ENCODE measurements around the gene SLC24A3.

The SLC24A3 gene

GRCh38 chr20:19457611-19458010 is 245.2 kb downstream of the SLC24A3 start:
- no peak for DNase-seq (ENCODE audit: low read depth in 2 of 2)

DNA sequence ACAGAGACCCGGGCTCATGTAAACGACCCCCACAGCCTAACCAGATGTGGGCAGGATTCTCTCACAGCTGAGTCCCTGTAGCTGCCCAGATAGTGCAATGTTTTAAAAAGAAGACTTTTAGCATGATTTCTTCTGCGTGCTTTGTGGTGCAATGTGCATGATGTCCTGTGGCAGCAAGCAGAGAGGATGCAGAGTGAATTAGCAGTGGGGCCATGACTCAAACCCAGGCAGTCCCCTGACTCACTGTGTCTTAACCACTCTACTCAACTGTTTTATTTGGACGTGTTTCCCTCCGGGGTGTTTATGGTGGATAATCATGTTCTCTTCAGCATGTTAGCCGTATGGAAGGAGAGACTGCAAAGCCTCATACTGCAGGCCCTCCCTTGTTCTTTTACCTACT is 247.9 kb downstream of the SLC24A3 start:
- no peak for DNase-seq (ENCODE audit: low read depth in 2 of 2)

- DNase-seq (ENCODE audit: low read depth in 2 of 2) = no peak
Measured at GRCh38 chr20:19462491-19462890, 250.0 kb downstream of the SLC24A3 start.

- no peak for DNase-seq (ENCODE audit: low read depth in 2 of 2)
Measured at GRCh38 chr20:19463597-19463996, 251.2 kb downstream of the SLC24A3 start.

- no peak for DNase-seq (ENCODE audit: low read depth in 2 of 2)
Measured at GRCh38 chr20:19465536-19465935, 253.1 kb downstream of the SLC24A3 start.

DNA sequence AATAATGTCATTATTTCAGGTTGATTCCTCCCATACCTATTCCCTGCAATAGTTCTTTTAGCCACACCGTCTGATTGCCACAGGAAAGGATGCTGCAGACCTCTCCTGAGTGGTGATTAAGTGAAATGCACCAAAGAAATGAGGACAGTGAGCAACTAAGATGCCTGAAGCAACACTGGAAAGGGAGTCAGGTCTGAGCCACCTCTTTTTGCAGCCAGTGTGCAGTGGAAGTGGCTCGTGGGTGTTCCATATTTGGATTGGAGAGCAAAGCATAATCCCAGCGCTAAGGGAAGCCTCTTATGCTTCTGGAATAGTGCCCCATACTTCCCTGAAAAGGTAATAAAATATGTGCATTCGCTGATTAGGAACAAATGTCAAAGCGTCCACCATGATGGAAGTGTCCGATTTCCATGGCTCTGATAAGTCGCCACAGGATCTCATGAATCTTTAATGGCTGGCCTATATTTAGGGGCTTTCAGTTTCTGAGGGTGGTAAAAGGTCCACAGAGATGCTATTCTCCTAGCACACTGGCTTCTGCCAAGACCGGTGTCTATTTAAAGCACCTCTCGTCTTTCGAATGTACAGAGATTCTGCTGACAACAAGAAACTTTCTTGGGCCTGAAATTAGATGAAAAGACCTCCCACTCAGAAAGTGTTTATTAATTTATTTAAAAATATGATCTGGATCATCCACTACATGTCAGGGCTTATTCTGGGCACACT is 253.9 kb downstream of the SLC24A3 start:
- no peak for DNase-seq (ENCODE audit: low read depth in 2 of 2)

DNA sequence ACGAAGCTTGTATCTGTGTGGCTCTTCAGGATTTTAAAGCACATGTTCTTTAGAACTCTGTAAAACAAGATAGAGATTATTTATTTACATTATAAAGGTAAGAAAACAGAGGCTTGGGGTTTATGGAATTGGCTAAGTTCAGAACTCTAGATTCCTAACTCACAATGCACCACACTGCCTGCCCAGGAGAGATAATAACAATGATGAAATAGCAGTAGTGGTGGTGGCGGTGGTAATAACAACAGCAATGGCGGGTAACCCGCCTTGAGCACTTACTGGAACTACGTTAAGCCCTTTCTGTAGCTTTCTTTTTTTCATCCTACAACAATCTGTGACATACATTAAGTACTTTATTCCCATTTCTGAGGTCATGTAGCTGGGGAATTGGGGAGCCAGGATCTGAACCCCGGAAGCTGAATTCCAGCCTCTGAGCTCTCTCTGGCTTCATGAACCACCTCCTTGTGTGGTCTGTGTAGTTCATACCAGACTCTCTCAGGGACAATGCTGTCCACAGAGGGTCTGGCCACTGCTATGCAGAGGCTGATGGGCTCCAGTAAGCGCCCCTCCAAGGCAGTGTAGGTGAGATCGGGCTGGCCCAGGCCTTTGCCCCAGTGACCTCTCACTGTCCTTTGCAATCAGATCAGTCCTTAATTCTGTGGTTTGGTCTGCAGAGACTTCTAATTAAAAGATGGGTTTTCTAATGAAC is 260.9 kb downstream of the SLC24A3 start:
- DNase-seq (ENCODE audit: low read depth in 2 of 2) = no peak

DNA sequence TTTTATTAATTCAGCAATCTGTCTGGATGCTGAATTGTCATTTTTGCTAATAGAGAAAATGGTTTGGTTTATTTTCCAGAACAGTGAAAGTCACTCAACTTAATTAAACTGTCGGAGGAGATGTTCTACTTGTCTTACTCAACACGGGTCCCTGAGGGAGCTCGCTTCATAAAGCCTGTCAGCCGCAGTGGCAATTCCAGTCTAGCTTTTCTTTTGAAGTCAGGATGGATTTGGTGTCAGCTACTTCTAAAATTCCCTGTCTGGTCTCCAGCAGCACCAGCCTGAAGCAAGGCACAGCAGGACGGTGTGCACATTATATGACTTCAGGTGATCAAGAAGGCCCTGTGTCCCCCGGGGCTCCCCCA is 261.5 kb downstream of the SLC24A3 start:
- no peak for DNase-seq (ENCODE audit: low read depth in 2 of 2)

GRCh38 chr20:19478320-19478895 is 266.0 kb downstream of the SLC24A3 start:
- DNase-seq (ENCODE audit: low read depth in 2 of 2) = no peak

GRCh38 chr20:19482726-19483125 is 270.3 kb downstream of the SLC24A3 start:
- DNase-seq (ENCODE audit: low read depth in 2 of 2) = no peak

DNA sequence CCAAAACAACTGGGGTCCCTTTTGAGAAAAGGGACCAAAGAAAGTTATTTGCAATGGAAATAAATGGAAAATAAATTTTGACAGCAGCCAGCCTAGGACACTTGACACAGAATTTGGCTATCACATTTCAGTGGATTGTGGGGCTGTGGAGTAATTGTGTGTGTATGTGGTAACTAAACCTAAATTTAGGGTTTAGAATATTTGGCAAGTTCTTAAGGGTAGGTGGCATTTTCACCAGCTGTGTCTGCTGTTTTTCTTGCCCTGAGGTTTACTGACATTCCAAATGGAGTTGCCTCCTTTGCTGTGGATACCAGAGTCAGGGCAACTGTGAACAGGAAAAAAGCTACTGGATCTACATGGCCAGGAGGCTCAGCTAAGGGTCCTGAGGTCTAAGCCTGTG is 270.9 kb downstream of the SLC24A3 start:
- DNase-seq (ENCODE audit: low read depth in 2 of 2) = no peak

- DNase-seq (ENCODE audit: low read depth in 2 of 2) = no peak
Measured at GRCh38 chr20:19486446-19486845, 274.0 kb downstream of the SLC24A3 start.

DNA sequence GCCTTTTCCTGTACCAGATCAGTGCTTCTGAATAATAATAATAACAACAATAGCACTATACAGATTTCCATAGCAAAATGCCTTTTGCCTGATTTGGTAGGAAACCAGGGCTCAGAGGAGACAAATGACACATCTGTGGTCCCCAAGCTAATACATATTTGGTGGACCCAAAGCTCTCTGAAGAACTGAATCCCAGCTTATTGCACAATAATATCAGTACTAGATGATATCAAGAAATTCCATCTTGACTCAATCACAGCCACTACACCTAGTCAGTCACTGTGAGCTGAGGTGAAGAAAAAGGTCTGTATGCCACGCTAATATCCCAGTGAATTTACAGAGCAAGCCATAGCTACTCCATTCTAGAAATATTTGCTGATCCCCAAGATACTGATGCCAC is 275.0 kb downstream of the SLC24A3 start:
- DNase-seq (ENCODE audit: low read depth in 2 of 2) = no peak

DNA sequence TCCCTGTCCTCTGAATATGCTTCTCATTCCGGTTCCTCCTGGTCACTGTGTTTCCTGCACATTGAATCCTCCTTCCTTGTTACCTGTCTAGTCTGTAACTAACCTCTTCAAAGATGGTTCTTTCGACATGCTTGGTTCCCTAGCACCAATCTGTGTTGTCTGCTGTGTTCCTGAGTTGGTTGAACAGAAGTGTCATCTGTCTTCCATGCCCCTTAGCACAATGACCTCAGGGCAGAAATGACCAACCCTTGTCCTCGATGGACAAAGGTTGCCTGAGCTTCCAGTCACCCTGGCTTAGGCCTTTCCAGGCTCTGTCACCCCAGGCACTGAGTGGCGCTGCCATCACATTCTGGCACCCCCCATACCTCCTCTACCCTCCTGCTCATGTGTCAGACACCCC is 278.8 kb downstream of the SLC24A3 start:
- no peak for DNase-seq (ENCODE audit: low read depth in 2 of 2)

DNA sequence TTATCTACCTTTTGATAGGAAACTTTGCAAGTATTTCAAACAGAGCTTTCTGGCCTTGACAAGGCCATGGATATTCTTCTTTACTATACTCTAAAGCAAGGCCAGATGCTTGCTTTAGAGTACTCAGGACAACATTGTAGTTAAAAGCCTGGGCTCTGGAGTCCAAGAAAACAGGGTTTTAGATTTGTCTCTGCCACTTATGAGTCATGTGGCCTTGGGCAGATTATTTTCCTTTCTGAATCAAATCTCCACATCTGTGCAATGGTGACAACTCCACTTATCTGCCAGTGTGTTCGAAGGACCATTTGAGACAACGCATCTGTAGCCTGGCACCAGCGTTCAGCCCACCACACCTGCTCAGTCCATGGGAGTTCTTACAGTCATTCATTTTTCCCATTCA is 279.7 kb downstream of the SLC24A3 start:
- DNase-seq (ENCODE audit: low read depth in 2 of 2) = no peak

GRCh38 chr20:19492687-19493336 is 280.4 kb downstream of the SLC24A3 start:
- no peak for DNase-seq (ENCODE audit: low read depth in 2 of 2)

DNA sequence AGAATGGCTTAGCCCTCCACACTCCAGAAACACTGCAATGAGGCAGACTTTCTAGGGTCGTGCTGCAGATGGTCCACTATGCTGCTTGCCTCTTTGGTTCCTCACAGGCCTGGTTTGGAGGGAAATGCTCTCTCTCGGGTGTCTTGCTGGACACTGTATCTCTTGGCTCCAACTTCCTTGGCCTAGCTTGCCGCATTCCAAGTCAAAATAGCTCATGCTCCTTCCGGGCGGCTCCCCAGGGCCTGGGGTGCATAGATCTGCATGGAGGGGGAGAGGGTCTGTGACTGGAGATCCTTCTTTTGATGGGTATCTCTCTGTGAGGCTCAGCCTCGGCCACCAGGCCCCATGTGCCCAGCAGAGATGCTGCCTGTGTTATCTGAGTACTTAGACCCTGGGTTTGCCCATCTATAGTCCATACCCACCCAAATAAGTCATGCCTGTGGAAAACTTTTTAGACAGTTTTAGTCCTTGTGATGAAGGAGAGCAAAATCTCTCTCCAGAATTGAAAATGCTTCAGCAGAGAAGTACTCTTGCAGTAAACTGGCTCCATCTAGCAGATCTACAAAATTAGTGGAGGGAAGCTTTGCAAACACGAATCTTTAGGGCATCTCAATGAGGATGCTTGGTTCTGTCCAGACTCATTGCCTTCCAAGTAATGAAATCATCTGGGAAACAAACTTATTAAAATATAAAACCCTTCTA is 281.5 kb downstream of the SLC24A3 start:
- DNase-seq (ENCODE audit: low read depth in 2 of 2) = no peak

DNA sequence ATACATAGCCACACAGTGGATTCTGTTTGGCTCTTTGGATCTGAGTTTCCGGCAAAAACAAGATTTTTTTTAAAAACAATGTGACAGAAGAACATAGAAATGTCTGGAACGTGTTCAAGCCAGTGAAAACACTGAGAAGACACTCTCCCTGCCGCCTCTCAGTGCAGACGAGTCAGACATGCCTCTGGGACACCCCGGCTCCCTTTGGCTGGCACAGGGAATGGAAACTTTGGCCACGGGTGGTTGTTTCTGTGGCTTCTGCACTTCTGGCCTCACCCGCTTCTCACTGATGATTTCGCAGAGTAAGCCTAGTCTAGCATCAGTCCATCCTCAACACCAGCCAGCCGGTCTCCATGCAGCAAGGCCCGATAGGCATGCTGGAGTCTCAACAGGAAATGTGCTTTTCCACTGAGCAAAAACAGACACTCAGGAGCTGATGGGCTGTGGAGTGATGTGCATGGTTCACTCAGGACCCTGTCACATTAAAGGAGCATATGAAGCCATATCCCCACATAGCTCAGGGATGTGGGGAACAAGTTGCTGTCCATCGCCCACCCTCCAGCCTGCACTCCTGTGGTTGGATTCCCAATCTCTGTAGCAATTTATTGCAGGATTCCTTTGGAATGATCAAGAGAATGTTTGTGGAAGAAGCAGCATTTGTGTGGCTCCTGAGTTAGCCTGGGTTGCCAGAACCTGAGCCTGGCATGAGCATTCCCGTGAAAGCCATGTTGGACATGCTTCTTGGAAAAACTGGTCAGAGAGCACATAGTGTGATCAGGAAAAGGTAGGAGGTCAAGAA is 283.7 kb downstream of the SLC24A3 start:
- no peak for DNase-seq (ENCODE audit: low read depth in 2 of 2)

DNA sequence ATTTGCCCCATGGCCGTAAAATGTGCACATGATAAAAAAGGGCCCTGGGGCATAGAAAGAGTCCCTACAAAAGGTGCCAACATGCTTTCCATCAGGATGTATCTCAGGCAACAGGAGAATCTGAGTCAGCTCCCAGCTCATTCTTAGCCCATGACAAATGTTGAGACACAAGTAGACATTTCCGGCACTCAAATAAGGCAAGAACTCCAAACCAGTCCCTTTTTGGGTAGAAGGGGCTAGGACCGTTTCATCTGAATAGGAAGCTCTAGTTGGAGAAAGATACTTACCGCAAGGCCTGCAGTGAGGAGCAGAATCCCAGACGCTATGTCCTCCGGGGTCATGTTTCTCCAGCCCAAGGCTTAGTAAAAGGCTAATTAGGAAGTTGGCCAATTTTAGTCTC is 284.6 kb downstream of the SLC24A3 start:
- no peak for DNase-seq (ENCODE audit: low read depth in 2 of 2)

GRCh38 chr20:19498756-19499155 is 286.3 kb downstream of the SLC24A3 start:
- DNase-seq (ENCODE audit: low read depth in 2 of 2) = no peak

- DNase-seq (ENCODE audit: low read depth in 2 of 2) = no peak
Measured at GRCh38 chr20:19501476-19502115, 289.2 kb downstream of the SLC24A3 start.
